Gastroesophageal sphincter (tissue), 4 donors: ENCODE data around the gene CENPL. TPM values are rescaled to one million over a fixed set of nuclear protein-coding genes. Genes with fewer than 3 reads are reported as not detected.
"Not testable (repeated sequence)": the region's sequence is repeated elsewhere in the genome, so short reads cannot be mapped to it uniquely, and the experiment has no call there.

Experiments
- ATAC-seq: fragments of 150-250 bp; one replicate; pipeline ENCODE4 v1.9.1; 2016; ENCODE audit warnings: mild to moderate bottlenecking, moderate library complexity
- H3K27ac ChIP-seq, 4 donors: fragments of 200-600 bp; sonication (generic) in 3 of 4; 1 replicate in 3 of 4; 2 replicates in 1 of 4; pipeline ENCODE4 v1.5.1; 2016 to 2019
- H3K27me3 ChIP-seq: fragments of 200-600 bp; sonication (generic); one replicate; pipeline ENCODE4 v1.5.1; 2019
- H3K36me3 ChIP-seq, 2 donors: fragments of 200-600 bp; sonication (generic); one replicate each; pipeline ENCODE4 v1.5.1; 2019; ENCODE audit warnings: control low read depth in 1 of 2
- H3K4me1 ChIP-seq, 3 donors: fragments of 200-600 bp; sonication (generic); 1 replicate in 2 of 3; 2 replicates in 1 of 3; pipeline ENCODE4 v1.5.1; 2016 to 2019; ENCODE audit warnings: control low read depth in 2 of 3
- H3K4me3 ChIP-seq, 2 donors: fragments of 200-600 bp; sonication (generic); one replicate each; pipeline ENCODE4 v1.5.1; 2019; ENCODE audit warnings: mild to moderate bottlenecking in 1 of 2, moderate library complexity in 1 of 2
- H3K9me3 ChIP-seq, 3 donors: fragments of 200-600 bp; sonication (generic); one replicate each; pipeline ENCODE4 v1.5.1; 2017 to 2019; ENCODE audit warnings: control low read depth in 2 of 3
- EP300 ChIP-seq: sonication (generic); formaldehyde crosslinking; IDR thresholded peaks from one replicate; pipeline ENCODE4 v1.6.1; 2017; ENCODE audit warnings: antibody characterized with exemption, mild to moderate bottlenecking
- POLR2A ChIP-seq, 2 donors: fragments of 450-650 bp; IDR thresholded peaks; one replicate each; pipeline ENCODE4 v1.6.1; 2017; ENCODE audit warnings: antibody characterized with exemption in 2 of 2, mild to moderate bottlenecking in 2 of 2, moderate library complexity in 1 of 2
- POLR2AphosphoS5 ChIP-seq: sonication (generic); formaldehyde crosslinking; IDR thresholded peaks from one replicate; pipeline ENCODE4 v1.6.1; 2017; ENCODE audit warnings: antibody characterized with exemption
- WGBS, 2 donors: methylation state at CpG; one replicate each; pipeline ENCODE4 v1.1.5; 2018; ENCODE audit warnings: low coverage in 1 of 2; 5-methylcytosine and 5-hydroxymethylcytosine counted together
- total RNA-seq, 4 donors: library from RNA; depleted of rRNA; stranded (reverse); fragments of >200 nt; gene quantifications; one replicate each; pipeline ENCODE4 v1.1.0, GENCODE V29; 2016
- TF ChIP-seq, protein P1 (sequence below), 4 experiments: fragments of 200-600 bp in 2 of 4; fragments of 450-650 bp in 2 of 4; sonication (generic) in 1 of 4; IDR thresholded peaks; one replicate each; pipeline ENCODE4 v1.5.1; 2017 to 2019; ENCODE audit warnings: antibody characterized with exemption in 4 of 4, mild to moderate bottlenecking in 2 of 4, moderate library complexity in 2 of 4

The CENPL gene
- total RNA-seq, 4 donors from 2014 or later = 4.8 to 6.5 (median 6.2) TPM

DNA sequence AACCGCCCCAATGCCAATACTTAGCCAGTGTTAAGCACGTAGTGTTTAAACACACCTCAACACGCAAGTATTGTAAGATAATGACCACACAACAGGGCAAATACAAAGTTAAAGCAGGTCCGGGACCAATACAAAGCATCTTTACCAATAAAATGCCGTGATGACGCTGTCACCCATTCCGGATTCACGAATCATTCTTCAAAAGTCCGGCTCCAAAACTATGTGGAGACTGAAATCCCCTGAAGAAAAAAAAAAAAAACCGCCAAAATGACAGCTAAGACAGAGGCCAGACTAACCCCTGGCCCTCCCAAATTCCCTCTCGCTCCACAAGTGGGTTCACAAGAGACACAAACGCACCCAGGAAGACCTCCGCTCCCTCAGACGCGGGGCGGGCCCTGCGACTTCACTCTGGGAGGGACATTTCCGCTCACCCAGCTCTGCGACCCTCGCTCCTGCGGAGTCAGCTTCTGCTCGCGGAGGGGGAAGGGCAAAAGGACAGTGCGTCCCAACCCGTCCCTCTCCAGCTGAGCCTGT lies 835 bp downstream of the CENPL start:
- Histone ChIP-seq H3K4me3 (peak overlapping the region; percentile 56 to 74), H3K9me3 (no peaks in the 10 kb centered on the region), H3K36me3 (peaks cover 0 to 3% of the 10 kb centered on the region in 2 donors), H3K27me3 (no peaks in the 10 kb centered on the region), H3K4me1 (peaks cover 0 to 28% (median 9%) of the 10 kb centered on the region in 3 donors), H3K27ac (peak overlapping the region; percentile 50 to 94 (median 90))
- no peak for ATAC-seq
- no peak for TF ChIP-seq POLR2A (IDR thresholded peaks at IDR 0.05)
- no peak for TF ChIP-seq POLR2AphosphoS5
- TF ChIP-seq, protein P1, sequence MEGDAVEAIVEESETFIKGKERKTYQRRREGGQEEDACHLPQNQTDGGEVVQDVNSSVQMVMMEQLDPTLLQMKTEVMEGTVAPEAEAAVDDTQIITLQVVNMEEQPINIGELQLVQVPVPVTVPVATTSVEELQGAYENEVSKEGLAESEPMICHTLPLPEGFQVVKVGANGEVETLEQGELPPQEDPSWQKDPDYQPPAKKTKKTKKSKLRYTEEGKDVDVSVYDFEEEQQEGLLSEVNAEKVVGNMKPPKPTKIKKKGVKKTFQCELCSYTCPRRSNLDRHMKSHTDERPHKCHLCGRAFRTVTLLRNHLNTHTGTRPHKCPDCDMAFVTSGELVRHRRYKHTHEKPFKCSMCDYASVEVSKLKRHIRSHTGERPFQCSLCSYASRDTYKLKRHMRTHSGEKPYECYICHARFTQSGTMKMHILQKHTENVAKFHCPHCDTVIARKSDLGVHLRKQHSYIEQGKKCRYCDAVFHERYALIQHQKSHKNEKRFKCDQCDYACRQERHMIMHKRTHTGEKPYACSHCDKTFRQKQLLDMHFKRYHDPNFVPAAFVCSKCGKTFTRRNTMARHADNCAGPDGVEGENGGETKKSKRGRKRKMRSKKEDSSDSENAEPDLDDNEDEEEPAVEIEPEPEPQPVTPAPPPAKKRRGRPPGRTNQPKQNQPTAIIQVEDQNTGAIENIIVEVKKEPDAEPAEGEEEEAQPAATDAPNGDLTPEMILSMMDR (IDR thresholded peaks at IDR 0.05) = no peak
- no peak for TF ChIP-seq EP300
- 0% methylated on average over 10 of the region's 25 CpGs for WGBS, 2 donors

DNA sequence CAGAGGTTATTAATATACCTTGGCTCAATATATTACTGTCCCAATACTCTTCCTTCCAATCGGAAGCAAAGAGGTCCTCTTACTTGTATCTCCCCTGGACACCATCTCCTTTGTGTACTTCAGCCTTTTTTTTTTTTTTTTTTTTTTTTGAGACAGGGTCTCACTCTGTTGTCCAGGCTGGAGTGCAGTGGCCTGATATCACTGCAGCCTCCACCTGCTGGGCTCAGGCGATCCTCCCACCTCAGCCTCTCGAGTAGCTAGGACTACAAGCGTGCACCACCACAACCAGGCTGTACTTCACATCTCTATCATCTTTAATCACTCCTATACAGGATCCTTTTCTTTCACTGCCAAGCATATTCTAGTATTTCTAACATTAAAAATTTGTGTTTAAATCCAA lies 3.0 kb downstream of the CENPL start:
- Histone ChIP-seq H3K27ac (no peak overlapping the region), H3K4me3 (no peak overlapping the region), H3K9me3 (no peaks in the 10 kb centered on the region), H3K36me3 (peaks cover 0 to 5% of the 10 kb centered on the region in 2 donors), H3K4me1 (peaks cover 0 to 28% (median 9%) of the 10 kb centered on the region in 3 donors), H3K27me3 (no peaks in the 10 kb centered on the region)
- TF ChIP-seq POLR2AphosphoS5 (no peak), POLR2A (IDR thresholded peaks at IDR 0.05) (no peak), EP300 (no peak)
- TF ChIP-seq, protein P1 (IDR thresholded peaks at IDR 0.05) = no peak
- WGBS, 2 donors = 81 to 95% methylated on average over 4 of the region's 4 CpGs
- ATAC-seq = no peak

DNA sequence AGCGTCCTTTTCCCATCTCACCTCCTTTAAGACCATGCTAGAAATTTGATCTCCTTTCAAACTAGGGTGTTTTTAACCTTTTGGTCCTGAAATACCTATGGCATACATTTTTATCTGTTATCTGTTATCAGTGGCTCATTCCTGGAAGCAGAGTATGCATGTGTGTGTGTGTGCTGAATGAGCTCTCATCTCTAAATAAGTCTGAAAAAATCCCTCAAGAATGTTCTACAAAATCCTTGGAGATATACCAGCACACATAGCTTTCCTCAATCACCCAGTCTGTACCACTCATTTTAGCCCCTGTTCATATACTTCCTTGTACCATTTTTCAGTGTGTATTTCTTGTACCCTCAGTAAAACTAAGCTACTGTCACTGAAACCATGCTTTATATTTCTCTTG lies 6.2 kb downstream of the CENPL start:
- Histone ChIP-seq H3K9me3 (no peaks in the 10 kb centered on the region), H3K27ac (no peak overlapping the region), H3K27me3 (no peaks in the 10 kb centered on the region), H3K4me3 (no peak overlapping the region), H3K36me3 (peaks cover 0 to 5% of the 10 kb centered on the region in 2 donors), H3K4me1 (peaks cover 0 to 5% (median 5%) of the 10 kb centered on the region in 3 donors)
- WGBS, 2 donors = 76% methylated on average over 1 of the region's 1 CpG; no CpG with 5 or more reads in 1 of the 2 donors
- TF ChIP-seq POLR2A (IDR thresholded peaks at IDR 0.05) (no peak), POLR2AphosphoS5 (no peak), EP300 (no peak)
- TF ChIP-seq, protein P1 (IDR thresholded peaks at IDR 0.05) = no peak
- ATAC-seq = no peak

DNA sequence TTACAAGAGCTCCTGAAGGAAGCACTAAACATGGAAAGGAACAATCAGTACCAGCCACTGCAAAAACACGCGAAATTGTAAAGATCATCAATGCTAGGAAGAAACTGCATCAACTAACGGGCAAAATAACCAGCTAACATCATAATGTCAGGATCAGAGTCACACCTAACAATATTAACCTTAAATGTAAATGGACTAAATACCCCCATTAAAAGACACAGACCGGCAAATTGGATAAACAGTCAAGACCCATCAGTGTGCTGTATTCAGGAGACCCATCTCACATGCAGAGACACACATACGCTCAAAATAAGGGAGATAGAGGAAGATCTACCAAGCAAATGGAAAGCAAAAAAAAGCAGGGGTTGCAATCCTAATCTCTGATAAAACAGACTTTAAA lies 11.0 kb downstream of the CENPL start:
- H3K4me3 ChIP-seq, H3K4me1 ChIP-seq, H3K27me3 ChIP-seq, H3K9me3 ChIP-seq, H3K27ac ChIP-seq, ATAC-seq: not testable (repeated sequence)
- WGBS, 2 donors = 94 to 98% methylated on average over 5 of the region's 5 CpGs
- H3K36me3 ChIP-seq = peaks cover 0 to 21% of the 10 kb centered on the region in 2 donors

DNA sequence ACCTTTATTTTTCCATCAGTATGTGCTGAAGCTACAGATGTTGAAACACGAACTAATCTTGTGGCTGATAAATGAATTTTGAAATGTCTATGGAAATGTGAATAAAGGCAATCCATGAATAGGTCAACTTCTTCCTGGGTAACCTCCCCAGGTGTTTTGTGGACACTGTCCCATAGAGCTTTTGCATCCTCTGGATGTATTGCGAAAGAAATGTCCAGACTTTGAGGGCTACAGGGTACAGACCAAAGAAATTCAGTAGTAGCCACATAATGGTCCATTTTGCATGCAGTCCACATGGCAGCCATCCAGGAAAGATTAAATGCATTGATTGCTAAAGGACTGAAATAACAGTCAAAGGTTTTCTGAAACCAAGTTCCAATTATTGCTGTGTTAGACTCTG lies 21.7 kb downstream of the CENPL start:
- H3K9me3 ChIP-seq = no peaks in the 10 kb centered on the region
- peaks cover 0 to 47% of the 10 kb centered on the region in 2 donors for H3K36me3 ChIP-seq
- no peaks in the 10 kb centered on the region for H3K27me3 ChIP-seq
- H3K27ac ChIP-seq = no peak overlapping the region
- 89 to 94% methylated on average over 2 of the region's 2 CpGs for WGBS, 2 donors
- H3K4me3 ChIP-seq = no peak overlapping the region
- ATAC-seq = no peak
- H3K4me1 ChIP-seq = no peaks in the 10 kb centered on the region
- TF ChIP-seq POLR2A (IDR thresholded peaks at IDR 0.05) (no peak), EP300 (no peak), POLR2AphosphoS5 (no peak)
- TF ChIP-seq, protein P1 (IDR thresholded peaks at IDR 0.05) = no peak

DNA sequence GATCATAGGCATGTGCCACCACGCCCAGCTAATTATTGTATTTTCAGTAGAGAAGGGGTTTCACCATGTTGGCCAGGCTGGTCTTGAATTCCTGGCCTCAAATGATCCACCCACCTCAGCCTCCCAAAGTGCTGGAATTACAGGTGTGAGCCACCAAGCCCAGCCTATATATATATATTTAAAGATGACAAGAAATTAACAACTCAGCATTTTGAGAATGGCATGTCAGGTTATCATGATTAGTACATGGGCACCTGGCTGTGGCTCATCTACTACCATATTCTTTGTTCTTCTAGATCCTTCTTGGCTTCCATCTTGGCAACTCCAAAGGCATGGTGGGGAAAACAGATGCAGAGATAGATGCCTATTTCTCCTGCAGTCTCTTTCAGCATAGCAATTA lies 24.7 kb downstream of the CENPL start:
- not testable (repeated sequence) for H3K27me3 ChIP-seq, ATAC-seq, H3K4me3 ChIP-seq, H3K9me3 ChIP-seq, H3K4me1 ChIP-seq, H3K27ac ChIP-seq
- 100% methylated on average over 1 of the region's 1 CpG for WGBS, 2 donors
- H3K36me3 ChIP-seq = peaks cover 0 to 25% of the 10 kb centered on the region in 2 donors
